GM04504 (cell line): ENCODE data around the gene BORCS5.

Source experiments
- DNase-seq: peaks from one replicate; pipeline ENCODE4 v3.0.0-alpha.2; 2012; ENCODE audit warnings: low read depth

The BORCS5 gene

GRCh38 chr12:12436831-12437345, 80.0 kb downstream of the BORCS5 start:
- no peak for DNase-seq

GRCh38 chr12:12439636-12440035, 82.8 kb downstream of the BORCS5 start:
- no peak for DNase-seq

GRCh38 chr12:12440784-12441428, 84.0 kb downstream of the BORCS5 start:
- no peak for DNase-seq

- DNase-seq, result no peak
Measured at GRCh38 chr12:12441429-12441807, 84.5 kb downstream of the BORCS5 start.

- DNase-seq, result no peak
Measured at GRCh38 chr12:12441843-12442461, 85.1 kb downstream of the BORCS5 start.

DNA sequence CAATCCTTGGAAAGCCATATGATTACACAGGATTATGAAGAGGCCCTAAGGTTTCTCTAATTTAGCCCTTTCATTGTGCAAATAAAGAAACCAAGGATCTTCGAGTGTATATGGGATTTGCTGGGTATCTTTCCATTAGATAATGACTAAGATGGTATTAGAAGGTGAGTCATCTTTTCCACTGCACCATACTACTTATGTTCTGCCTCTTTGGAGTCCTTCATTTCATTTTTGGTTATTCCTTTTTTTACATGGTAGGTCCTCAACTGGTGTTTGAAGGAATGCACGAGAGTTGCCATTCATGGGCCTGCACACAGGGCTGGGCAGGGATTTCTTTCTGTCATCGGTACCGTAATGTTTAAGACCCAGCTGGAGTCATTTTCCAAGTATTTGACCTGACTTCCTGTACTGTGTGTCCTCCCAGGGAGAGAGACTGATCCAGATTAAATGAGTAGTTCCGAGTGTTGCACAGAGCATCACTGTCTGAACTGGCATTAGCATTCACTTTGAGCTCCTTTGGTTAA, 85.7 kb downstream of the BORCS5 start:
- DNase-seq, result no peak

DNA sequence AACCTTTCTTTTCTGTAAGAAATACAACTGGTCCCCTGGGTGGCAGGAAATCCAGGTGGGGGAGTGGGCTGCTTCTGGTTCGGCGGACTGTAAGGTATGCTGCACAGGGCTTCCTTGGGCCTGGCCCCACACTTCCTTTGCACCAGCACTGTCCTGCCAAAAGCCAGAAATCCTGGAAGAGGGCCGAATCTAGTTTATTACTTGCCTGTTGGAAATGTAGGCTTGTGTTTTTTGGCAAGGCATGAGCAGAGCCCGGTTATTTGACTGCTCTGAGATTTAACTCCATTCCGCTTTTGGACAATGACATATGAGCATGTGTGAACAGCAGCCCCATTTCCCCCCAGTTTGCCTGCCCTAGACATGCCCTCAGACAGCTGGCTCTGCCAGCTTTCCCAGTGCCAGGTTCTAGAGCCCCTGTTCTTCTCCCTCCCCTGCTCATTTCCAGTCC, 86.6 kb downstream of the BORCS5 start:
- no peak for DNase-seq

- no peak for DNase-seq
Measured at GRCh38 chr12:12445165-12445881, 88.4 kb downstream of the BORCS5 start.

DNA sequence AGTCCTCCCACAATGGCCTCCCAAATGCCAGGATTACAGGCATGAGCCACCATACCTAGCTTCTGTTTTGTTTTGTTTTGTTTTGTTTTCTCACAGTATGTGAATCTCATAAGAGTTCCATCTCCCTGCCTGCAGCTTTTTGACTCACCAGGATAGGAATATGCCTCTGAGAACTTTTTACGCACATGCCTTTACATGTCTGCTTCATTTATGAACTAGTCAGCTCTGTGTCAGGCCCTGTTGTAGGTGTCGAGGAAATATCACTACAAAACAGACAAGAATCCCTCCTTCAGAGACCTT, 89.0 kb downstream of the BORCS5 start:
- no peak for DNase-seq

- no peak for DNase-seq
Measured at GRCh38 chr12:12446786-12447185, 89.9 kb downstream of the BORCS5 start.

DNA sequence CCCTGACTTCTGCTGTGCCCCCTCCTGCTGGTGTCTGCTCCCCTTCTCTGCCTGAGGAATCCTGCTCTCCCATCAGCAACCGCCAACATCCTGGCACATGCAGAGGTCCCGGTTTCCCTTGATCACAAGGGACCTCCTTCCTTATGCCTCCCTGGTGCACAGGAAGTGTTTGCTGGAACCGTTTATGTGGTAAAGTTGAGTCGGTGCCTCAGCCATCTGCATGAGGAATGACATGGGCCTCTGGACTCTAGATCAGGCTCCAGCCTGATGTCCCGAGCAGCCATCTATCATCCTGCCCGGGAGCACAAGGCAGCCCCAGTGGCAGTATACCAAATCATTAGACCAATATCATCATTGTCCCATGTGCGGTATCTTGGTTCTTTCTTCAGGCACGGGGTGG, 90.4 kb downstream of the BORCS5 start:
- DNase-seq, result no peak

GRCh38 chr12:12447837-12448236, 91.0 kb downstream of the BORCS5 start:
- no peak for DNase-seq

DNA sequence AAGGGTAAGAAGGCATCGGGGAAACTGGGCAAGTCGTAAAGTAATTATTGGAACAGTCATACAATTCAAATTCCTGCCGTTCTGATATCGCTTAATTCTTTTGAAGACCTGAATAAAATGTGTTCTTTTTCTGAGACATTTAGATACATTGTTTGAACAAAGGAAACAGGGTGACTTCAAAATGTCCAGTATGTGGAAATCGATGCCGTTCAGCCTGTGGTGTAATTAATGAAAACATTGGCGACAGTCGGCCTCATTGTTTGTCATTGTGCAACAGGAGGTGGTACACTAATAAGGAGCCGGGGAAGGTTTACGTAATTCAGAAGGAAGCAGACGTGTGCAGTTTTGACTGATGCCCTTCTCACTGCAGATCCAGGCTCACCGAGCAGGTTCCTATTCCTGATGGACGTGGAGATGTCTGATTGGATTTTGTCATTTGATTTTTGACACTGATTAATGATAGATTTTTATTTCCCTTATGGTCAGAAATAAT, 92.7 kb downstream of the BORCS5 start:
- no peak for DNase-seq

GRCh38 chr12:12450043-12450471, 93.2 kb downstream of the BORCS5 start:
- no peak for DNase-seq

- DNase-seq, result no peak
Measured at GRCh38 chr12:12451098-12451497, 94.2 kb downstream of the BORCS5 start.

DNA sequence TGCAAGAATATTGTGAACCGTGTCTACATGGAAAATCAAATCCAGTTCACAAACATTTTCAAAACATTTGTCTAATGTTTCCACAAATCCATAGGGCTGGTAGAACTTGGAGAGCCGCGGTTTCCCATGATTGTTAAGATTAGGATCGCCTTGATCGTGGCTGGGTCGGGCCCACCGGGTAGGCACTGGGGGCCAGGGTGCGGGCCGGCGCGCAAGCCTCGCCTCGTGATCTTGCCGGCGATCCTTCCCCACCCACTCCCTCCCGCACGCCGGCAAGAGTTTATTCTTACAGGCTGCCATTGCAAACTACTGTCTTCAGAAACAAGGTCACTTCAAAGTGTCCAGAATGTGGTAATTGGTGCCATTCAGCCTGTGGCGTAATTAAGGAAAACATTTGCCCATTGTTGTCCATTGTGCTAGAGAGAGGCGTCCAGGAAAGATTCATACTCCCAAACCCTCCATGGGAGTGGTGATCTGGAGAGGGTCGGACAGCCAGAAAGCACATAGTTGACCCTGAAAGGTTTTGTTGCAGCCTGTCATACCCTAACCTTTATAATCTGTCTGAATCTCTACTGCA, 95.5 kb downstream of the BORCS5 start:
- no peak for DNase-seq

DNA sequence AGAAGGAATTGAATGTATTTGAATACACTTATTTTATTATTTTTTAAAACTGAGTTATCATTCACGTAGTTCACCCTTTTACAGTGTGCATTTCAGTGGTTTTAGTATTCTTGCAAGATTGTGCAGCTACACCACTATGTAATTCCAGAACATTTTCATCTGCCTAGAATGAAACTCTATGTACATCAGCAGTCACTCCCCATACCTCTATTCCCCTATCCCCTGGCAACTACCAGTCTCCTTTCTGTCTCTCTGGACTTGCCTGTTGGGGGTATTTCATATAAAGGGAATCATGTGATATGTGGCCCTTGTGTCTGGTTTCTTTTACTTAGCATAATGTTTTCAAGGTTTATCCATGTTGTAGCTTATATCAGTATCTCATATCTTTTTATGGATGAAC, 96.8 kb downstream of the BORCS5 start:
- DNase-seq, result no peak

DNA sequence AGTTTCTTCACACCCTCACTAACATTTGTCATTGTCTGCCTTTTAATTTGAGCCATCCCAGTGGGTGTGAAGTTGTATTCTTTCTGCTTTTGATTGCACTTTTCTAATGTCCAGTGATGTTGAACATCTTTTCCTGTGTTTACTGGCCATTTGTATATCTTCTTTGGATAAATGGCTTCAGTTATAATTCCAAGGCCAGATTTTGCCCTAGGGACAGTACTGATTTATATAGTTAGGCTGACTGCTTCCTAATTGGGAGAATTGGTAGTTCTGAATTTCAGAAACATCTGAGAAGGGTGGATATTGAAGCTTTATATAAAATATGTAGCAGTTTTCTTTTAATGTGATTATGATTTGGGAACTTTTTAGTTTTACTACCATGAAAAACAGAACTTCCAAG, 97.4 kb downstream of the BORCS5 start:
- no peak for DNase-seq

DNA sequence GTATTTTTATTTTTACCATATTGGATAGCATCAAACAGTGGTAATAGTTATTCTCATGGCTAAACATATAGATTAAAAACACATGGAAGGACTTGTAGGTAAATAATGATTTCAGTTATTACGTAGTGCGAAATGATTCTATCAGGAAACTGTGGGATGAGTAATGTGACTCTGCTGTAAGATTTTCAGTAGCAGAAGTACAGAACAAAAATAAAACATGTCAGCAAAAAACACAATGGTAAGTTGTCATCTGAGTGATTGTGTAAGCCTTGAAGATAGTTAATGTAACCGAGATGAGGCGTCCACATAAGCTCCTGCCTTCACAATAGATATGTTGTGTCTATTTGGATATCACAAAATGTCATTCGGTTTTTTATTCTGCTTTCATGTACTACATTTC, 99.8 kb downstream of the BORCS5 start:
- no peak for DNase-seq

DNA sequence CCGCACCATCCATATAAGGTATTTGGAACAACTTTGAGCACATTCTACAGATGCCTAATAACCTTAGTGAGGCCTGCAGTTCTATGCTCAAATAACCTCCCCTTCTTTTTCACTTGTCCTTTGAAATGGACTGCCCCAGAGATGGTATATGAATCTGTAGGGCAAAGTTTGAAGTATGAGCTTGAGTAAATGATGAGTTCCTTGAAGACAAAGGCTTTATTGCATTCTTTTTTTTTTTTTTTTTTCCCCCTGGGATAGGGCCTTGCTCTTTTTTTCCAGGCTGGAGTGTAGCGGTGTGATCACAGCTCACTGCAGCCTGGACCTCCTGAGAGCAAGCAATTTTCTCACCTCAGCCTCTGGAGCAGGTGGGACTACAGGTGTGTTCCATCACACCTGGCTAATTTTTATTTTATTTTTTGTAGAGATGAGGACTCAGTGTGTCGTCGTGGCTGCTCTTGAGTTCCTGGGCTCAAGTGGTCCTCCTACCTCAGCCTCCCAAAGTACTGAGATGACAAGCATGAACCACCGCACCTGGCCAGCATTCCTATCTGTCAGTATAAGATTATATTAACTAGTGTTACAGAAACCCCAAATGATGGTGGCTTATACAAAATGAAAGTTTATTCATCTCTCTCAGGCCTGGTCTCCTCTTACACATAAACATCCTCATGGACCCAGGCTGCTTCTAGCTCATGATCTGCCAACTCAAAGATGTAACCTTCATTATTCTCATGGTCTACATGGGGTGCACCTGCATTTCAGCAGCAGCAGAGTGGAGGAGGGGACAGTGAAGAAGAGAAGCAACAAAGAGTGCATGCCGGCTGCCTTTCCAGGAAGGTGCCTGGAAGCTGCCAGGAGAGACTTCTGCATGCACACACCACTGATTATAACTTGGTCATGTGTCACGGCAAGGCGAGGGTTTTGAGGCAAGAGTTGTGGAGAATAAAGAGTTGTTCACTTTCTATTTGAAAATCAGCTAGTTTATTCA, 104.4 kb downstream of the BORCS5 start:
- DNase-seq, result no peak

GRCh38 chr12:12461923-12462315, 105.0 kb downstream of the BORCS5 start:
- no peak for DNase-seq
